ENCODE results near the gene TTC29. TPM values are rescaled to one million over a fixed set of nuclear protein-coding genes. Genes with fewer than 3 reads are reported as not detected.
A peak's percentile ranks its signal among the peaks of the same experiment; 100 is the strongest.

The TTC29 gene
- total RNA-seq, 1 donor, result not detected

DNA sequence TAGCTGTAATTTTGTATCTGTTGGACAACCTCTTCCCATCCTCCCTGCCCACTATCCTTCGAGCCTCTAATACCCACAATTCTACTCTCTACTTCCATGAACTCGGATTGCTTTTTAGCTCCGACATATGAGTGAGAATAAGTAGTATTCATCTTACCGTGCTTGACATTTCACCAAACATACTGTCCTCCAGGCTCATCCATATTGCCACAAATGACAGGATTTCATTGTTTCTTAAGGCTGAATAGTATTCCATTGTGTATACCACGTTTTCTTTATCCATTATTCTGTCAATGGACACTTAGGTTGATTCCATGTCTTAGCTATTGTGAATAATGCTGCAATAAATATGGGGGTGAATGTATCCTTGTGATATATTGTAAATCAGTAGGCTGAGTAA, 26.4 kb upstream of the TTC29 start:
- no peak for DNase-seq (ENCODE audit: low read depth)
- TF ChIP-seq, protein P1, sequence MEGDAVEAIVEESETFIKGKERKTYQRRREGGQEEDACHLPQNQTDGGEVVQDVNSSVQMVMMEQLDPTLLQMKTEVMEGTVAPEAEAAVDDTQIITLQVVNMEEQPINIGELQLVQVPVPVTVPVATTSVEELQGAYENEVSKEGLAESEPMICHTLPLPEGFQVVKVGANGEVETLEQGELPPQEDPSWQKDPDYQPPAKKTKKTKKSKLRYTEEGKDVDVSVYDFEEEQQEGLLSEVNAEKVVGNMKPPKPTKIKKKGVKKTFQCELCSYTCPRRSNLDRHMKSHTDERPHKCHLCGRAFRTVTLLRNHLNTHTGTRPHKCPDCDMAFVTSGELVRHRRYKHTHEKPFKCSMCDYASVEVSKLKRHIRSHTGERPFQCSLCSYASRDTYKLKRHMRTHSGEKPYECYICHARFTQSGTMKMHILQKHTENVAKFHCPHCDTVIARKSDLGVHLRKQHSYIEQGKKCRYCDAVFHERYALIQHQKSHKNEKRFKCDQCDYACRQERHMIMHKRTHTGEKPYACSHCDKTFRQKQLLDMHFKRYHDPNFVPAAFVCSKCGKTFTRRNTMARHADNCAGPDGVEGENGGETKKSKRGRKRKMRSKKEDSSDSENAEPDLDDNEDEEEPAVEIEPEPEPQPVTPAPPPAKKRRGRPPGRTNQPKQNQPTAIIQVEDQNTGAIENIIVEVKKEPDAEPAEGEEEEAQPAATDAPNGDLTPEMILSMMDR (IDR thresholded peaks at IDR 0.05; ENCODE audit: insufficient read depth, low read depth, low read length), result no peak
- H3K4me3 ChIP-seq (ENCODE audit: low read depth, low read length), result no peak overlapping the region

DNA sequence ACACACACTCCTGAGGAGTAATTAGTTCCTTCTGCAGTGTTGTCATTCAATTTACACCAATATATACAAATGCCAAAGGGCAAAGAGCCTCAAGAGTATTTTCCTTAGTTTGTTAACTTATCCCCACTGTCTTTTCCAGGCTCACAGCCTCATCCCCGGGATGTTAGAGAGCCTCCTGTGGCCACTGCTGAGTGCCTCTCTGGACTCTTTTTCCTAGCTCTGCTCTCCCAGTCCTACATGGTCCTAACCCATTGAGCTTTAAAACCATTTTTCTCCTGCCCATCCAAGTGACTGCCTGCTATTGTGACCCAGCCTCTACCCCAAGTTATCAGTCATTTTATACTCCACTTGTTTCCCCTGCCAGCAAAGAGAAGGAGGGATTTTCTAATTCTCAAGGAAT, 23.5 kb upstream of the TTC29 start:
- TF ChIP-seq, protein P1 (IDR thresholded peaks at IDR 0.05; ENCODE audit: insufficient read depth, low read depth, low read length), result no peak
- no peak overlapping the region for H3K4me3 ChIP-seq (ENCODE audit: low read depth, low read length)
- no peak for DNase-seq (ENCODE audit: low read depth)

DNA sequence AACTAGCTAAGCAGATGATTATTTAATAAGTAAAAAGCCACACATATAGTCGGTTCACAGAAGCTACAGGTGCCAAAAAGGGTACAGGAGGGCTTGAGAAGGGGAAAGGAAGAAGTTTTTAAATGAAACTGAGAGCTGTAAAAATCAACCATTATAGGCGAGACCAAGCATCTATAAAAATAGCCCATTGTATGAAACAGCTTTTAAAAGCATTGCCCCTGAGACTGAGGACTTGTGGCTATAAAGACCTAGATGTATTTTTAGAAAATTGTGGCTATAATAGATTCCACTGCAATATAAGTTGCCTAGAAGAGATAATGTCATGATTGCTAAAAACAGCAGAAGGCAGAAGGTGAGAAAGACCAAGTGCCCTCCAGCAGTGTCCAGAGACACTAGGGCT, 15.0 kb upstream of the TTC29 start:
- DNase-seq (ENCODE audit: low read depth), result no peak
- TF ChIP-seq, protein P1 (IDR thresholded peaks at IDR 0.05; ENCODE audit: insufficient read depth, low read depth, low read length), result no peak
- H3K4me3 ChIP-seq (ENCODE audit: low read depth, low read length), result no peak overlapping the region

DNA sequence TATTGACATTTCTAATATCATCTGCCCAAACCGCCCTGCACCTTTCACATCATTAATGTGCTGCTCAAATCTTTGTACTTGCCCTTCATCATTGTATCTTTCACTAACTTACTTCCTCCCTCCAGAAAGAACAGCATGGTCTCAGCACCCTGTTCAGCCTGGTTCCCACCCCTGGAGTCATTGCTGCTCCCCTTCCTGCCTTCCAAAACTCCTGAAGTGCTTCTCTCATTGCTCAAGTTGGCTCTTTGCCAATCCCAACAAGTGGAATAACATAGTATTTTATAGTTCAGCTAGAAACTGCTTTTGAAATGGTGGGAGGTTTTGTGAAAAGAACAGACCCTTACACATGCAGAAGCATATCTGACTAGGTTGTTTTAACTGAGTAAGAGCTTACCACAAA, 14.0 kb upstream of the TTC29 start:
- TF ChIP-seq, protein P1 (IDR thresholded peaks at IDR 0.05; ENCODE audit: insufficient read depth, low read depth, low read length), result no peak
- peak; percentile 5 for DNase-seq (ENCODE audit: low read depth)
- H3K4me3 ChIP-seq (ENCODE audit: low read depth, low read length), result no peak overlapping the region

DNA sequence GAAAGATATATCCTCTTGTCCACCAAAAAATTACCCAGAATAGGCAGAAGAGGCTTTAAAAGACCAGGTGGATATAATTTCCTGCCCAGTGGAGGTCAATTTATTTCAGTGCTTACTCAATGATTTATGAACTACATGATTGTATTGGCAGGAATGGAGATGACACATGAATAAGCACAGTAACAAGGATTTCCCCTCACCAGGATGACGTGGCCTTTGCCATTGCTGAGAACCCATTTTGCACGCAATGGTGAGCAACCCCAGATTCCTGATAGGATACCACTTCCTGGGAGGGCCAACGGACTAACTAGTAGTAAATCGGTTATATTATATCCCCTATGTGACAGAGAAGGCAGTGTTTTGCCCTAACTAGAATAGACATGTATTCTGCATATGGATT, 11.6 kb upstream of the TTC29 start:
- DNase-seq (ENCODE audit: low read depth), result peak; percentile 34
- no peak overlapping the region for H3K4me3 ChIP-seq (ENCODE audit: low read depth, low read length)
- TF ChIP-seq, protein P1 (IDR thresholded peaks at IDR 0.05; ENCODE audit: insufficient read depth, low read depth, low read length), result no peak

DNA sequence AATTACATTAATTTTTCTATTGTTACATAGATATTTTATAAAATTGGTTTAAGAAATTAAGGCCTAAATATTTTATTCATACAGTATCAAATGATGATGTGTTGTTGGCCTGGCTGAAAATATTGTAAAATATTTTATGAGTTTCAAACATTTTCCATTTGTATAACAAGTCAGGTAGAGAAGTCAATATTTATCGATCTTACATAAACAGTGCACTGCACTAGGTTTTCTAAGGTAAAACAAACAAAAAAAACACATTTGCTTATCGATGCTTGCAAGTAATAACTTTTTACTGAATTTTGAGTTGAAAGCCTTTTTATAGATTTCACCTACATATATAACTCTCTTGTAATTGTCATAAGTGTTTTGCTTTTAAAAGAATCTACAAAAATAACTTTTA, 7.2 kb upstream of the TTC29 start:
- DNase-seq (ENCODE audit: low read depth), result no peak
- TF ChIP-seq, protein P1 (IDR thresholded peaks at IDR 0.05; ENCODE audit: insufficient read depth, low read depth, low read length), result no peak
- H3K4me3 ChIP-seq (ENCODE audit: low read depth, low read length), result no peak overlapping the region

DNA sequence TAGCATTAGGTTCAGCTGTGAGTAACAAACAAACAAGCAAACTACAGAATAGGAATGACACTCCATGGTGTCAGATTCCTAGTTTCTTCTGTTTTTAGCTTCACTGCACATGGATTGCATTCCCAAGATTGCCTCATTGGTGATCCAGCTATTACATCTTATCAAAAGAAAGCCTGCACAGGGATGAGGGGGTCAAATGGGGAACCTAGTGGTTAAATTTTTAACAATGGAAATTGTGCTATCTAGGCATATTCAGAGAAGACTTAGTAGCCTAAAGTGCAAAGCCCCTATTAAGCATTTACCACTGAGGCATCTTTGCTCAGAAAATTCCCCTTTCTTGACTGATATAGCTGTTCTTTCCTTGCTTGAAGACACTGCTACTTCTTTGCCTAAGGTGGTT, 3.9 kb upstream of the TTC29 start:
- no peak for DNase-seq (ENCODE audit: low read depth)
- no peak overlapping the region for H3K4me3 ChIP-seq (ENCODE audit: low read depth, low read length)
- TF ChIP-seq, protein P1 (IDR thresholded peaks at IDR 0.05; ENCODE audit: insufficient read depth, low read depth, low read length), result no peak

Data from fibroblast of villous mesenchyme (primary cell).